PFSK-1 (cell line): Measurements from ENCODE around the gene GLCCI1.

Source experiments
- SIN3A ChIP-seq: IDR thresholded peaks from 2 replicates; pipeline ENCODE4 v1.6.1; 2012; ENCODE audit warnings: mild to moderate bottlenecking, low read length, moderate library complexity, borderline replicate concordance; ENCODE audit not compliant: insufficient read depth
- TAF1 ChIP-seq: IDR thresholded peaks from 2 replicates; pipeline ENCODE4 v1.6.1; 2012; ENCODE audit warnings: low read length, control low read depth, borderline replicate concordance; ENCODE audit not compliant: insufficient read depth
- TF ChIP-seq, protein P1 (sequence below), 2 experiments: IDR thresholded peaks; 2 replicates each; pipeline versions ENCODE4 v1.6.1 to v1.8.0; 2011 to 2012; ENCODE audit warnings: low read depth in 2 of 2, low read length in 2 of 2, control low read depth in 1 of 2, inconsistent platforms in 1 of 2, mild to moderate bottlenecking in 1 of 2, moderate library complexity in 1 of 2; ENCODE audit not compliant: insufficient read depth in 1 of 2

DNA sequence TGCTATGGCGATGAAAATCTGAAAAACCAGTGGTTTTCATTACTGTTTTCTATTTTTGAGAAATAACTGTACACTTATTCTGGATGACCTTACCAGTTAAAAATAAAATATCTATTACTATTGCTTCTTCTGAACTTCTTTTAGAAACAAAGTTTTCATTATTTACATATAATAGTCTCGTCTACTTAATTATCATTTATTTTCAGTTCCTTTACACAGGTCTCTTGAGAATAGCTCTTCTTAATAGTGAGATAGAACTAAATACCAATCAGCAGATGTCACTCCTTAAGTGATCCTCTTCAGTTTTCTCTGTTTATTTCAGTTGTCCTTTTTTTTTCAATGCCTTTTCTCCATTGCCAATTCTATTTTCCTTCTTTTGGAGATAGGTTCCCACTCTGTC is 4.3 kb upstream of the GLCCI1 start:
- no peak for TF ChIP-seq TAF1
- TF ChIP-seq, protein P1, sequence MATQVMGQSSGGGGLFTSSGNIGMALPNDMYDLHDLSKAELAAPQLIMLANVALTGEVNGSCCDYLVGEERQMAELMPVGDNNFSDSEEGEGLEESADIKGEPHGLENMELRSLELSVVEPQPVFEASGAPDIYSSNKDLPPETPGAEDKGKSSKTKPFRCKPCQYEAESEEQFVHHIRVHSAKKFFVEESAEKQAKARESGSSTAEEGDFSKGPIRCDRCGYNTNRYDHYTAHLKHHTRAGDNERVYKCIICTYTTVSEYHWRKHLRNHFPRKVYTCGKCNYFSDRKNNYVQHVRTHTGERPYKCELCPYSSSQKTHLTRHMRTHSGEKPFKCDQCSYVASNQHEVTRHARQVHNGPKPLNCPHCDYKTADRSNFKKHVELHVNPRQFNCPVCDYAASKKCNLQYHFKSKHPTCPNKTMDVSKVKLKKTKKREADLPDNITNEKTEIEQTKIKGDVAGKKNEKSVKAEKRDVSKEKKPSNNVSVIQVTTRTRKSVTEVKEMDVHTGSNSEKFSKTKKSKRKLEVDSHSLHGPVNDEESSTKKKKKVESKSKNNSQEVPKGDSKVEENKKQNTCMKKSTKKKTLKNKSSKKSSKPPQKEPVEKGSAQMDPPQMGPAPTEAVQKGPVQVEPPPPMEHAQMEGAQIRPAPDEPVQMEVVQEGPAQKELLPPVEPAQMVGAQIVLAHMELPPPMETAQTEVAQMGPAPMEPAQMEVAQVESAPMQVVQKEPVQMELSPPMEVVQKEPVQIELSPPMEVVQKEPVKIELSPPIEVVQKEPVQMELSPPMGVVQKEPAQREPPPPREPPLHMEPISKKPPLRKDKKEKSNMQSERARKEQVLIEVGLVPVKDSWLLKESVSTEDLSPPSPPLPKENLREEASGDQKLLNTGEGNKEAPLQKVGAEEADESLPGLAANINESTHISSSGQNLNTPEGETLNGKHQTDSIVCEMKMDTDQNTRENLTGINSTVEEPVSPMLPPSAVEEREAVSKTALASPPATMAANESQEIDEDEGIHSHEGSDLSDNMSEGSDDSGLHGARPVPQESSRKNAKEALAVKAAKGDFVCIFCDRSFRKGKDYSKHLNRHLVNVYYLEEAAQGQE (IDR thresholded peaks at IDR 0.05; ENCODE audit: insufficient read depth in 1 of 2, low read depth in 2 of 2, low read length in 2 of 2): no peak
- no peak for TF ChIP-seq SIN3A
